HEK293 (cell line): ENCODE measurements around the gene C9orf78.

ENCODE experiments used
- CTCF ChIA-PET: fragments of 350-600 bp; formaldehyde crosslinking; extraction: SDS; loops from one replicate; lab custom pipeline; 2021; ENCODE audit warnings: antibody characterized with exemption; lab: Yijun Ruan, JAX
- POLR2A ChIA-PET: fragments of 300-600 bp; formaldehyde crosslinking; extraction: SDS; loops from one replicate; lab custom pipeline; 2020; ENCODE audit warnings: antibody characterized with exemption, inconsistent platforms; lab: Yijun Ruan, JAX
- H3K27ac ChIP-seq: fragments of 200-500 bp; sonication (Bioruptor generic); 2 replicates; pipeline ENCODE4 v1.5.1; 2014; ENCODE audit warnings: low read depth, low read length, control low read depth, inconsistent platforms; ENCODE audit errors: extremely low read depth
- H3K36me3 ChIP-seq, 2 experiments: fragments of 200-500 bp in 1 of 2; sonication (Bioruptor generic) in 1 of 2; 1 replicate in 1 of 2; 2 replicates in 1 of 2; pipeline ENCODE4 v1.5.1; 2014 to 2017; ENCODE audit warnings: inconsistent platforms in 2 of 2, low read length in 2 of 2; ENCODE audit not compliant: control insufficient read depth in 2 of 2, insufficient read depth in 1 of 2
- H3K4me1 ChIP-seq: fragments of 200-500 bp; sonication (Bioruptor generic); 2 replicates; pipeline ENCODE4 v1.5.1; 2014; ENCODE audit warnings: mild to moderate bottlenecking, low read length, inconsistent platforms; ENCODE audit not compliant: control insufficient read depth, insufficient read depth
- H3K4me3 ChIP-seq: 2 replicates; pipeline ENCODE4 v1.5.1; 2011; ENCODE audit warnings: low read depth, mild to moderate bottlenecking, control low read depth, low read length, moderate library complexity
- H3K9me3 ChIP-seq: fragments of 200-500 bp; sonication (Bioruptor generic); 2 replicates; pipeline ENCODE4 v1.5.1; 2014; ENCODE audit warnings: low read depth, low read length, inconsistent platforms; ENCODE audit not compliant: control insufficient read depth, insufficient read depth
- PRDM1 ChIP-seq: fragments of 450-650 bp; formaldehyde crosslinking; IDR thresholded peaks from 2 replicates; pipeline ENCODE4; 2016; ENCODE audit warnings: missing biosample characterization, missing genetic modification characterization
- SP2 ChIP-seq: fragments of 450-650 bp; formaldehyde crosslinking; IDR thresholded peaks from 2 replicates; pipeline ENCODE4 v1.5.1; 2016; ENCODE audit warnings: missing biosample characterization, missing genetic modification characterization
- ZNF157 ChIP-seq: fragments of 450-650 bp; formaldehyde crosslinking; IDR thresholded peaks from 2 replicates; pipeline ENCODE4 v1.5.1; 2016; ENCODE audit warnings: missing biosample characterization, missing genetic modification characterization
- ZNF211 ChIP-seq: fragments of 450-650 bp; formaldehyde crosslinking; IDR thresholded peaks from 2 replicates; pipeline ENCODE4 v1.5.1; 2016; ENCODE audit warnings: low read depth, missing biosample characterization, missing genetic modification characterization
- ZNF341 ChIP-seq: fragments of 450-650 bp; formaldehyde crosslinking; IDR thresholded peaks from 2 replicates; pipeline ENCODE4; 2016; ENCODE audit warnings: low read depth, missing biosample characterization, missing genetic modification characterization
- ZNF404 ChIP-seq: fragments of 450-650 bp; formaldehyde crosslinking; IDR thresholded peaks from 2 replicates; pipeline ENCODE4 v1.5.1; 2017; ENCODE audit warnings: missing biosample characterization, missing genetic modification characterization
- ZNF544 ChIP-seq: fragments of 450-650 bp; formaldehyde crosslinking; IDR thresholded peaks from 2 replicates; pipeline ENCODE4 v1.5.0; 2017; ENCODE audit warnings: missing biosample characterization, missing genetic modification characterization
- ZNF792 ChIP-seq: fragments of 450-650 bp; formaldehyde crosslinking; IDR thresholded peaks from 2 replicates; pipeline ENCODE4 v1.5.1; 2016; ENCODE audit warnings: missing biosample characterization, missing genetic modification characterization
- ZNF830 ChIP-seq: fragments of 450-650 bp; IDR thresholded peaks from 2 replicates; pipeline ENCODE4 v1.5.0; 2018; ENCODE audit warnings: missing biosample characterization, missing genetic modification characterization, low read depth, mild to moderate bottlenecking, moderate library complexity
- TF ChIP-seq, protein P1 (sequence below): fragments of 450-650 bp; formaldehyde crosslinking; IDR thresholded peaks from 2 replicates; pipeline ENCODE4 v1.5.1; 2016; ENCODE audit warnings: missing biosample characterization, missing genetic modification characterization
- TF ChIP-seq, protein P2 (sequence below): fragments of 450-650 bp; IDR thresholded peaks from 2 replicates; pipeline ENCODE4 v1.5.1; 2018; ENCODE audit warnings: missing biosample characterization, mild to moderate bottlenecking, missing genetic modification characterization
- TF ChIP-seq, protein P3 (sequence below): fragments of 450-650 bp; formaldehyde crosslinking; IDR thresholded peaks from 2 replicates; pipeline ENCODE4 v1.5.1; 2016; ENCODE audit warnings: missing biosample characterization, missing genetic modification characterization
- TF ChIP-seq, protein P4 (sequence below): fragments of 450-650 bp; formaldehyde crosslinking; IDR thresholded peaks from 2 replicates; pipeline ENCODE4 v1.5.1; 2017; ENCODE audit warnings: missing biosample characterization, mild to moderate bottlenecking, missing genetic modification characterization, moderate library complexity

C9orf78 gene

DNA sequence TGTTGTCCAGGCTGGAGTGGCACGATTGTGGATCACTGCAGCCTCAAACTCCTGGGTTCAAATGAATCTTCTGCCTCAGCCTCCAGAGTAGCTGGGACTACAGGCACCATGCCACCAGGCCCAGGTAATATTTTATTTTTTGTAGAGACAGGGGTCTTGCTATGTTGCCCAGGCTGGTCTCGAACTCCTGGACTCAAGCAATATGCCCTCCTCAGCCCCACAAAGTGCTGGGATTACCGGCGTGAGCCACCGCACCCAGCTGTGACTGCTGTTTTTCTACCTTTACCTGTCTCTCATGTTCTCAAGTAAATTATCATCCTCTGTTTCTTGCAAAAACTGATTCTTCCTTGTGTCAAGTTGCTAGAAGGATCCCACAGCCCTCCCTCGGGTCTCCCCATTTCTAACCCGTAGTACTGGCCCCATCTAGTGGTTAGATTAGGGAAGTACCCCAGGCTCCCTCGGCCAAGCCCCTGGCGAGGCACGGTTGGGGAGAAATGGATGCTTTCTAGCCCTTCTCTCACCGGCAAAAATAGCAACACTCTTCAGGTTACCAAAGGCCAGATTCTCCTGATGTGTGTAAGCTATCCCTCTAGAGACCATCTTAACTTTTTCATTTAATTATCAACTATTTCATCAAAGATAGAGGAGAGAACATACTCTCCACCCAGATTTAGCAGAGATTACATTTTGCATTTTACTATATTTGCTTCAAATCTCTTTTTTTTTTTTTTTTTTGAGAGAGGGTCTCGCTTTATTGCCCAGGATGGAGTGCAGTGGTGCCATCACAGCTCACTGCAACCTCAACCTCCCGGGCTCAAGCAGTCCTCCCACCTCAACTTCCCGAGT is 51.3 kb downstream of the C9orf78 start (continued):
- TF ChIP-seq, protein P1, sequence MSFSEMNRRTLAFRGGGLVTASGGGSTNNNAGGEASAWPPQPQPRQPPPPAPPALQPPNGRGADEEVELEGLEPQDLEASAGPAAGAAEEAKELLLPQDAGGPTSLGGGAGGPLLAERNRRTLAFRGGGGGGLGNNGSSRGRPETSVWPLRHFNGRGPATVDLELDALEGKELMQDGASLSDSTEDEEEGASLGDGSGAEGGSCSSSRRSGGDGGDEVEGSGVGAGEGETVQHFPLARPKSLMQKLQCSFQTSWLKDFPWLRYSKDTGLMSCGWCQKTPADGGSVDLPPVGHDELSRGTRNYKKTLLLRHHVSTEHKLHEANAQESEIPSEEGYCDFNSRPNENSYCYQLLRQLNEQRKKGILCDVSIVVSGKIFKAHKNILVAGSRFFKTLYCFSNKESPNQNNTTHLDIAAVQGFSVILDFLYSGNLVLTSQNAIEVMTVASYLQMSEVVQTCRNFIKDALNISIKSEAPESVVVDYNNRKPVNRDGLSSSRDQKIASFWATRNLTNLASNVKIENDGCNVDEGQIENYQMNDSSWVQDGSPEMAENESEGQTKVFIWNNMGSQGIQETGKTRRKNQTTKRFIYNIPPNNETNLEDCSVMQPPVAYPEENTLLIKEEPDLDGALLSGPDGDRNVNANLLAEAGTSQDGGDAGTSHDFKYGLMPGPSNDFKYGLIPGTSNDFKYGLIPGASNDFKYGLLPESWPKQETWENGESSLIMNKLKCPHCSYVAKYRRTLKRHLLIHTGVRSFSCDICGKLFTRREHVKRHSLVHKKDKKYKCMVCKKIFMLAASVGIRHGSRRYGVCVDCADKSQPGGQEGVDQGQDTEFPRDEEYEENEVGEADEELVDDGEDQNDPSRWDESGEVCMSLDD: 0 out of 2 replicates have a peak, but pooled peaks have one; percentile 45
- TF ChIP-seq SP2 (tag by site-specific recombination): no peak
- TF ChIP-seq, protein P2, sequence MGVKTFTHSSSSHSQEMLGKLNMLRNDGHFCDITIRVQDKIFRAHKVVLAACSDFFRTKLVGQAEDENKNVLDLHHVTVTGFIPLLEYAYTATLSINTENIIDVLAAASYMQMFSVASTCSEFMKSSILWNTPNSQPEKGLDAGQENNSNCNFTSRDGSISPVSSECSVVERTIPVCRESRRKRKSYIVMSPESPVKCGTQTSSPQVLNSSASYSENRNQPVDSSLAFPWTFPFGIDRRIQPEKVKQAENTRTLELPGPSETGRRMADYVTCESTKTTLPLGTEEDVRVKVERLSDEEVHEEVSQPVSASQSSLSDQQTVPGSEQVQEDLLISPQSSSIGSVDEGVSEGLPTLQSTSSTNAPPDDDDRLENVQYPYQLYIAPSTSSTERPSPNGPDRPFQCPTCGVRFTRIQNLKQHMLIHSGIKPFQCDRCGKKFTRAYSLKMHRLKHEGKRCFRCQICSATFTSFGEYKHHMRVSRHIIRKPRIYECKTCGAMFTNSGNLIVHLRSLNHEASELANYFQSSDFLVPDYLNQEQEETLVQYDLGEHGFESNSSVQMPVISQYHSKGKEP (tag by site-specific recombination): no peak
- TF ChIP-seq, all 188 proteins: peak for 9

DNA sequence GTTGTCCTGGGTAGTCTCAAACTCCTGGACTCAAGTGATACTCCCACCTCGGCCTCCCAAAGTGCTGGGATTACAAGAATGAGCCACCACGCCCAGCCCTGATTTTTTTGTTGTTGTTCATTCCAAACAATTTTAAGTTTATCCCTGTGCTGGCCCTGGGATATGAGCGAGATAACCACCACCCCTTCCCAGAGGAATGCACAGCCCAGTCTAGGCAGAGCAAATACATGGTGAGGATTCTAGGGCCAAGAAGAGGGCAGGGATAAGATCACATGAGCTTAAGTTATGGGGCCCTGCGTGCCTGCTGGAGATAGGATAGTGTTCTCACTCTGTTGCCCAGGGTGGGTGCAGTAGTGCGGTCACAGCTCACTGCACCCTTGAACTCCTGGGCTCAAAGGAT is 53.1 kb downstream of the C9orf78 start:
- ChIA-PET CTCF (interaction anchor here (0.5 to 12.1 kb wide), 17 partner anchors 9 to 649 kb away, joined by 3 to 253 read pairs (median 6); partner anchors contain the start of gene NTMT1), POLR2A (interaction anchor here (0.6 to 0.7 kb wide), 3 partner anchors 56 to 473 kb away, joined by 3 read pairs; no protein-coding TSS in a partner anchor)
- Histone ChIP-seq H3K9me3 (no peaks in the 10 kb centered on the region), H3K4me3 (no peak overlapping the region), H3K36me3 (no peaks in the 10 kb centered on the region), H3K4me1 (no peaks in the 10 kb centered on the region), H3K27ac (no peak overlapping the region)
- TF ChIP-seq PRDM1 (tag by site-specific recombination): no peak
- TF ChIP-seq, protein P3, sequence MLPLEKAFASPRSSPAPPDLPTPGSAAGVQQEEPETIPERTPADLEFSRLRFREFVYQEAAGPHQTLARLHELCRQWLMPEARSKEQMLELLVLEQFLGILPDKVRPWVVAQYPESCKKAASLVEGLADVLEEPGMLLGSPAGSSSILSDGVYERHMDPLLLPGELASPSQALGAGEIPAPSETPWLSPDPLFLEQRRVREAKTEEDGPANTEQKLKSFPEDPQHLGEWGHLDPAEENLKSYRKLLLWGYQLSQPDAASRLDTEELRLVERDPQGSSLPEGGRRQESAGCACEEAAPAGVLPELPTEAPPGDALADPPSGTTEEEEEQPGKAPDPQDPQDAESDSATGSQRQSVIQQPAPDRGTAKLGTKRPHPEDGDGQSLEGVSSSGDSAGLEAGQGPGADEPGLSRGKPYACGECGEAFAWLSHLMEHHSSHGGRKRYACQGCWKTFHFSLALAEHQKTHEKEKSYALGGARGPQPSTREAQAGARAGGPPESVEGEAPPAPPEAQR: no peak

DNA sequence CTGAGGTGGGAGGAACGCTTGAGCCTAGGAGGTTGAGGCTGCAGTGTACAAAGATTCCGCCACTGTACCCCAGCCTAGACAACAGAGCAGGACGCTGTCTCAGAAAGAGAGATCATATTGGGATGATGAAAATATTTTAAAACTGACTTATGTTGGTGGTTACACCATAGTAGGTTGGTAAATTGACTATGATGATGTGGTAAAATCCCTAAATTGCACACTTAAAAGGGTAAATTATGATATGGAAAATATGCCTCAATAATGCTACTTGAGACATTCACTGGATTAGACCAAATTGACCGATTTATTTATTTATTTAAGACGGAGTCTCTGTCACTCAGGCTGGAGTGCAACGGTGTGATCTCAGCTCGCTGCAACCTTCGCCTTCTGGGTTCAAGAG is 53.9 kb downstream of the C9orf78 start:
- H3K4me1 ChIP-seq: no peaks in the 10 kb centered on the region
- ChIA-PET POLR2A (interaction anchor here (0.6 to 0.7 kb wide), 2 partner anchors 34 to 142 kb away, joined by 3 read pairs; no protein-coding TSS in a partner anchor), CTCF (interaction anchor here (0.8 to 12.1 kb wide), 8 partner anchors 13 to 156 kb away, joined by 3 to 253 read pairs (median 7); no protein-coding TSS in a partner anchor)
- no peaks in the 10 kb centered on the region for H3K36me3 ChIP-seq
- TF ChIP-seq ZNF792 (tag by site-specific recombination): no peak
- no peak for TF ChIP-seq ZNF211 (tag by site-specific recombination)
- TF ChIP-seq ZNF404 (tag by site-specific recombination): no peak
- no peak for TF ChIP-seq ZNF544 (tag by site-specific recombination)
- TF ChIP-seq, protein P4, sequence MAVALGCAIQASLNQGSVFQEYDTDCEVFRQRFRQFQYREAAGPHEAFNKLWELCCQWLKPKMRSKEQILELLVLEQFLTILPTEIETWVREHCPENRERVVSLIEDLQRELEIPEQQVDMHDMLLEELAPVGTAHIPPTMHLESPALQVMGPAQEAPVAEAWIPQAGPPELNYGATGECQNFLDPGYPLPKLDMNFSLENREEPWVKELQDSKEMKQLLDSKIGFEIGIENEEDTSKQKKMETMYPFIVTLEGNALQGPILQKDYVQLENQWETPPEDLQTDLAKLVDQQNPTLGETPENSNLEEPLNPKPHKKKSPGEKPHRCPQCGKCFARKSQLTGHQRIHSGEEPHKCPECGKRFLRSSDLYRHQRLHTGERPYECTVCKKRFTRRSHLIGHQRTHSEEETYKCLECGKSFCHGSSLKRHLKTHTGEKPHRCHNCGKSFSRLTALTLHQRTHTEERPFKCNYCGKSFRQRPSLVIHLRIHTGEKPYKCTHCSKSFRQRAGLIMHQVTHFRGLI (tag by site-specific recombination): no peak
- no peak for TF ChIP-seq ZNF157 (tag by site-specific recombination)
- TF ChIP-seq ZNF341 (tag by site-specific recombination): no peak
- TF ChIP-seq SP2 (tag by site-specific recombination): no peak
- no peak for TF ChIP-seq ZNF830 (tag by site-specific recombination)
- H3K4me3 ChIP-seq: no peak overlapping the region
- H3K9me3 ChIP-seq: no peaks in the 10 kb centered on the region
- H3K27ac ChIP-seq: no peak overlapping the region
